H1 (cell line): Measurements from ENCODE around the gene SH3BGRL3.

ENCODE experiments used
- GABPA ChIP-seq: IDR thresholded peaks from 2 replicates; pipeline ENCODE4 v1.6.1; 2011; ENCODE audit warnings: mild to moderate bottlenecking, low read length, moderate library complexity, borderline replicate concordance; ENCODE audit not compliant: insufficient read depth
- POLR2A ChIP-seq, 2 experiments: IDR thresholded peaks; 1 replicate in 1 of 2; 2 replicates in 1 of 2; pipeline ENCODE4 v1.6.1; 2011; ENCODE audit warnings: low read depth in 2 of 2, low read length in 2 of 2, mild to moderate bottlenecking in 2 of 2; ENCODE audit errors: control extremely low read depth in 1 of 2
- POLR2AphosphoS5 ChIP-seq: IDR thresholded peaks from 2 replicates; pipeline ENCODE4 v1.6.1; 2011; ENCODE audit warnings: low read depth, low read length
- RNF2 ChIP-seq: fragments of 200-900, 300-1000 bp; sonication (generic); IDR thresholded peaks from 2 replicates; pipeline ENCODE4 v1.7.1; 2016; ENCODE audit warnings: borderline replicate concordance, low read depth, mild to moderate bottlenecking, antibody characterized with exemption, low read length; ENCODE audit not compliant: poor library complexity, severe bottlenecking; ENCODE audit errors: missing control alignments
- TF ChIP-seq, protein P1 (sequence below), 3 experiments: IDR thresholded peaks; 1 replicate in 2 of 3; 2 replicates in 1 of 3; pipeline versions ENCODE4 v1.5.1 to v1.6.1; 2011; ENCODE audit warnings: low read length in 3 of 3, mild to moderate bottlenecking in 3 of 3, inconsistent platforms in 2 of 3, low read depth in 1 of 3, moderate library complexity in 1 of 3; ENCODE audit not compliant: insufficient read depth in 1 of 3; ENCODE audit errors: control extremely low read depth in 1 of 3
- TF ChIP-seq, protein P2 (sequence below): IDR thresholded peaks from 2 replicates; pipeline ENCODE4 v1.6.1; 2012; ENCODE audit warnings: inconsistent platforms

DNA sequence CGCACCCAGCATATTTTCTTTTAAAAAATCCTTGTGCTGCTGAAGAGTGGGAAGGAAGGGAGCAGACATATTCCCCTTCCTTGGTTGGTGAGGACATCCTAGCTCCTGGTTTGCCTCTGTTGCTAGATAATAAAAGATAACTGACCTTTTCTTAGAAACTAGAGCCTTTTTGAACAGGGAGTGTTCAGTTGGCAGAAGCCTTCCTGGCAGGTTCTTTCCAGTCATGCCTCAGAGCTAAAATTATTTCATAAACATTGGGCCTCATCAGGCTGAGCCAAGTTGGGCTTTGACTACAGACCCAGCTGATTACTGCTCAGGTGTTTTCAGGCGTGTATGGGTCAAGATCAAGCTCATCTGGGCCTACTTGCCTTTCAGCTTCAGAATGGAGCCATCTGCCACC, 22.7 kb upstream of the SH3BGRL3 start:
- TF ChIP-seq RNF2 (no peak), POLR2AphosphoS5 (no peak), GABPA (no peak), POLR2A (IDR thresholded peaks at IDR 0.05; ENCODE audit: control extremely low read depth in 1 of 2, low read depth in 2 of 2, low read length in 2 of 2) (no peak)
- TF ChIP-seq, protein P1, sequence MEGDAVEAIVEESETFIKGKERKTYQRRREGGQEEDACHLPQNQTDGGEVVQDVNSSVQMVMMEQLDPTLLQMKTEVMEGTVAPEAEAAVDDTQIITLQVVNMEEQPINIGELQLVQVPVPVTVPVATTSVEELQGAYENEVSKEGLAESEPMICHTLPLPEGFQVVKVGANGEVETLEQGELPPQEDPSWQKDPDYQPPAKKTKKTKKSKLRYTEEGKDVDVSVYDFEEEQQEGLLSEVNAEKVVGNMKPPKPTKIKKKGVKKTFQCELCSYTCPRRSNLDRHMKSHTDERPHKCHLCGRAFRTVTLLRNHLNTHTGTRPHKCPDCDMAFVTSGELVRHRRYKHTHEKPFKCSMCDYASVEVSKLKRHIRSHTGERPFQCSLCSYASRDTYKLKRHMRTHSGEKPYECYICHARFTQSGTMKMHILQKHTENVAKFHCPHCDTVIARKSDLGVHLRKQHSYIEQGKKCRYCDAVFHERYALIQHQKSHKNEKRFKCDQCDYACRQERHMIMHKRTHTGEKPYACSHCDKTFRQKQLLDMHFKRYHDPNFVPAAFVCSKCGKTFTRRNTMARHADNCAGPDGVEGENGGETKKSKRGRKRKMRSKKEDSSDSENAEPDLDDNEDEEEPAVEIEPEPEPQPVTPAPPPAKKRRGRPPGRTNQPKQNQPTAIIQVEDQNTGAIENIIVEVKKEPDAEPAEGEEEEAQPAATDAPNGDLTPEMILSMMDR (IDR thresholded peaks at IDR 0.05; ENCODE audit: control extremely low read depth in 1 of 3, insufficient read depth in 1 of 3, low read depth in 1 of 3, low read length in 3 of 3): no peak
- TF ChIP-seq, protein P2, sequence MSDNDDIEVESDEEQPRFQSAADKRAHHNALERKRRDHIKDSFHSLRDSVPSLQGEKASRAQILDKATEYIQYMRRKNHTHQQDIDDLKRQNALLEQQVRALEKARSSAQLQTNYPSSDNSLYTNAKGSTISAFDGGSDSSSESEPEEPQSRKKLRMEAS: no peak
